GM18867 (cell line): Measurements from ENCODE around the gene GNG7.

Experiments
- ATAC-seq: cut with Tn5 transposase; IDR thresholded peaks from one replicate; pipeline ENCODE4 v1.9.1; 2021; ENCODE audit warnings: mild to moderate bottlenecking, moderate library complexity; ENCODE audit not compliant: unreplicated experiment

GNG7 gene

DNA sequence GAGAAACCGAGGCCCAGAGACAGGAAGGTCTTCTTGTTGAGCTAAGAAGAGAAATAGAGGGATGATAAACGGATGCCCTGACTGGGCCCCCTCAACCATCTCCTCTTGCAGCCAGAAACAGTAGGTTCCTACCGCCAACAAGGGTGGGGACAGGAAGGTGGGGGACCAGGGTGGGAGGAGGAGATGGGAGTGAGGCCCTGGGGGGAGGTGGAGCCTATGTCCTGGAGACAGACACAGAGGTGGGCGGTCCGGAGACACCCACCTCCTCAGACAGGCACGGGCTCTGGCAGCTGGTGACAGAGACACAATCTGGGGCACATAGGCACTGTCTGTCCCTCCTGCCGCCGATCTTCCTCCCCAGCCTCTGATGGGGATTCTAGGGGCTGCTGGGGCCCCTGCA is 209.6 kb downstream of the GNG7 start:
- ATAC-seq: no peak

DNA sequence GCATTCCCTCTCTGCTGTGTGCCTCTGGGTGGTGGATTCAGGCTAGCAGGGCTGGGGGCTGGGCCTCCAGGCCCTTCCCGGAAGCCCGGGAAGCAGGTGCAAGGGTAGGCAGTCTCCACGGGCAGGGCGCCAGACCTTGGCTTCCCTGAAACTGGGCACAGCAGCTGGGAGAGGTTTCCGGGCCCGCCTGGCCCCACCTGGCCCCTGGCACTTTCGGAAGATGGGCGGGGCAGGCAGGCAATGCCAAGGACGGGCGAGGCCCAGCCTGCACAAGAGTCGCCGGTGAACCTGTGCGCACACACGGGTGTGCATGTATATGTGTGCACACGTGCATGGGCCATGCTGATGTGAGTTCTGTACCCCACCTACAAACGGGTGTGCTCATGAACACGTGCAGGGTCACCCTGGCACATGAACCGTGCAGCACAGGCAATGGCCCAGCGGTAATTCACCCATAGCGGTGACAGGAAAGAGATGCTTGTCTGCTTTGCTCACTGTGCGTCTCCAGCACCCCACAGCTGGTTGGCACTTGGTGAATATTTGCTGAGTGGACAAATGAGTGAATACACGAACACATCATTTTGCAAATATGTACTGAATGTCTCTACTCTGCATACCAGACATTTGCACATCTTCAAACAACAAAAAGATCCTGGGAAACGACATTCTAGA is 211.2 kb downstream of the GNG7 start:
- no peak for ATAC-seq

DNA sequence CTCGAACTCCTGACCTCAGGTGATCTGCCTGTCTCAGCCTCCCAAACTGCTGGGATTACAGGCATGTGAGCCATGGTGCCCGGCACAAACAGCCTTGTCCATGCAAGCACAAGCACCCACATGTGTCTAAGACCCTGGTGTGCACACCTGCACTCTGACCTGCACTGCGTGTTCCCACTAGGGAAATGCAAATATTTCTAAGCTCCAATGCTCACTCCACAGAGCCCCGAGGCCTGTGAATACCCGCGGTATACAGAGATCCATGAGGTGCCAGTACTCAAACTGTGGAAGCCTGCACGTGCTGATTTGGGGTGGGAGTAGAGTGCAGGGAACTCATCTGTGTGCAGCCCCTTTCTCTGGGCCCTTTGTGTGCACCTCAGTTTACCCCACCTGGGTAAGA is 211.8 kb downstream of the GNG7 start:
- ATAC-seq: no peak

DNA sequence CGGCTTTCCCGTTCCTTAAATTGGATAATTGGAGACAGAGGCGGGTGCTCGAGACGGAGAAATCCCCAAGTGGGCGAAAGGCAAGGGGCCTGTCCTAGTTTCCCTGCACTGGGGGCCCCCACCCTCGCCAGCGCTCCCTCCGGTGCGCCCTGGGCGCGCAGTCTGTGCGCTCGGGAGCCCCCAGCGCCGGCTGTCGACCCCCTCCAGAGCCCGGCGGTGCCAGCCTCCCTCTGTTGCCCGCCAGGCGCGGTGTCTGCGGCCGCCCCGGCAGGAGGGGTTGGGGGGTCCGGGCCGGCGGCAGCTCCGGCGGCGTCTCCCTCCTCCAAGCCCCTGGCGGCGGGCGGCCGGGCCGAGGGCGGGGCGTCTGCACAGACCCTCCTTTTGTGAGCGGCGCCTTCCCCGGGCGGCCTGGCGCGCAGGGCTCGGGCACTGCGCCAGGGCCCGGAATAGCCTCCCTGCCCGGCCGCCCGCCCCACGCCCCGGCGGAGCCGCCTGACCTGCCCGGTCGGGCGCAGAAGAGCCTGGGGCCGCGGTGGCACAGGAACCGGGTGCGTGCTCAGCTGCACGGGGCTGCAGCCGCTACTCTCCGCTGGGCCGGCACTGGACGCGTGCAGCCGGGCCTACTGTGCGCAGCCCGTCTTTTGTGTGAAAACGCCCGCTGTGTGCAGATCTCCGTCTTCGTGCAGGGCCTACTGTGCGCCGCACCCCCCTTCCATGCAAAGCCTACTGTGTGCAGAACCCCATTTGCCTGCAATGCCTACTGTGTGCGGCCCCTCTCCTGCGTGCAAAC is 213.4 kb downstream of the GNG7 start:
- ATAC-seq: no peak

DNA sequence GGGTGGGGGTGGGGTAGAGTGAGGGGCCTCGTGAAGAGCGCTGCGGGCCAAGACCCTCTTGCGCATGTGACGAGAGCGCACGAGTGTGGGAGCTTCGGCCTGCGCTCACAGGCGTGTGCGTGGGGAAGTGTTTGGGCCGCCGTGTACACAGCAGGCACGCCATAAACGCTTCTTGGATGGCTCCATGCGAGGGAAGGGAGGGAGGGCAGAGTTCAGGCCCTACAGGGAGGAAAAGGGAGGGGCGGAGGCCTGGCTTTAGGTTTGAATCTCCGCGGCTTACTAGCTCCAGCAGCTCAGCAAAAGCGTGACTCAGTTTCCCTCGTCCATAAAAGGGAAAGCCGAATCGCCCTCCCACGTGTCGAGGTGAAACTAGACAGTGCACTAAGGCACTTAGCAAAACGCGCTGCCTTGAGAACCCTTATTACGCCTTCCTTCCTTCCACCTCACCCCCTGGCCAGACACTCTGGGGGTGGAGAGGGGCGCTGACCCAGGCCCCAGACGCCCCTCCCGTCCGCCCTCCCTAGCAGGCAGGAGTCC is 214.0 kb downstream of the GNG7 start:
- ATAC-seq: no peak

DNA sequence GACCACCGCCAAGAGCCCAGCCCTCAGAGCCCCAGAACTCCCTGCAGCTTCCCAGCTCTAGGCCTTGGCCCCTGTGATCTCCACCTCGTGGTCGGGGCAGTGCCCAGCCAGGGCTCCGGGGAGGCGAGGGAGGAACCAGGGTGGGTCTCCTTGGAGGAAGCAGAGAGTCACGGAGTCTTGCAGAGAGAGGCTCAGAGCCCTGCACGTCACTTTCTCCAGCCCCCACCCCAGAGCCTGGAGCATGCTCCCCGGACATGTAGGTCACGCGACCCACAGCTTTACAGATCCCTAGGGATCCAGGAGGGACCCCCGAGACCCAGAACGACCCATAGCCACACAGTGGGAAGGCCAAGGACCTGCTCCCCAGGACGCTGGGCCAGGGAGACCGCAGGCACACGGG is 214.7 kb downstream of the GNG7 start:
- ATAC-seq: no peak

DNA sequence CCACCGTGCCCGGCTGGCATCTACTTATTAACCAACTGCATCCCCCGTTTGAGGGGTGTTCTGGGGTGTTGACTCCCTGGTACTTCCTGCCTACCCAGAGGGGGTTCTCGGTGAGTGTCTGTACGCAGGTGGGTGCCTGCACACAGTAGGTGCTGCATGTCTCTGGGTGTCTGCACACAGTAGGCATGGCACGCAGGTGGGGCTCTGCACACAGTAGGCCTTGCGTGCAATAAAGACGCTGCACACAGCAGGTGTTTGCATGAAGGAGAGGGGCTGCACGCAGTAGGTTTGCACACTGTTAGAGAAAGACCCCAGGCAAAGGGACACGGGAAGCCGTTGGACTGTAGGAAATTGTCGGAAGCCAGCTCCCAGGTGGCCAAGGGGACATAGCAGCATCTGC is 215.4 kb downstream of the GNG7 start:
- ATAC-seq: no peak

DNA sequence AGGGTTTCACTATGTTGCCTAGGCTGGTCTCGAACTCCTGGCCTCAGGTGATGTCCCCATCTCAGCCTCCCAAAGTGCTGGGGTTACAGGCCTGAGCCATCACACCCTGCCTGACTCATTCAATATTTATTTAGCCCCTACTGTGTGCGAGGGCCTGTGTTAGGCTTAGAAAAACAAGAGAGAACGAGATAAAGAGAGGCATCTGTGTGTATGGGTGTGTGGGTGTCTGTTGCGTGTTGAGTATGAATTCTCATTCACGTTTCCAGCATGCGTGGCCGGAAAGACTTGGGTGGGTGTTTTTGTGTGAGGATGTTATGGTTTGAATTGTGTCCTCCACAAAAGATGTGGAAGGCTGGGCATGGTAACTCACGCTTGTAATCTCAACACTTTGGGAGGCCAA is 217.1 kb downstream of the GNG7 start:
- no peak for ATAC-seq

DNA sequence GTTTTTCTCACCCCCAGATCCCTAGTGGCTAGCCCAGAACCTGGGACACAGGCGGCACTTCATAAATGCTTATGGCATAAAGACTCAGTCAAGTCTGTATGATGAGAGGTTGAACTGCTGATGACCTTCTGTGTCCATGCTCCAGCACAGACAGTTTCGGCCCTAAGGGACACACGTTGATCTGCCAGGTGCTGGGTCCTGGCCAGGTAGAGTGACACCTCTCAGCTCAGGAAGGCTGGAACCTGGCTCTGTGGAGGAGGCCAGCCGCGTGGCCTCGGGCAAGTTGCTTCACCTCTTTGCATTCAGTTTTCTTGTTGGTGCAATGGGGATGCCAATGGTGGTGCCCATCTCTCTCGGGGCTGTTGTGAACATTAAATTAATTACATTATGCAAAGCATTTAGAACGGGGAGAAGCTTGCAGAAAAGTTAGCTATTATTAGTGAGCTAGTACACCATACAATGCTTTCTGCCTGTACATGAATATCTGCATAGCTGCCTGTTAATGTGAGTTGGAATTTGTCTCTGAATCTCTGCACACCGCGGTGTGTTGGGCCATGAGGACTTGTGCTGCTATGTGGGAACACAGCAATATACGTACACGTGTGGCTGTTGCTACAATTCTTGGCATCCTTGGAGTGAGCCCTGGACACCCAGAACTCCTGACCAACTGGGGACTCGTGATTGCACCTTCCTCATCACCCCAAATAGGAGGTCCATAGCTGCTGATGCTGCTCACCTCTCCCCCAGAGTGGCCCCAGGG is 218.1 kb downstream of the GNG7 start:
- no peak for ATAC-seq

DNA sequence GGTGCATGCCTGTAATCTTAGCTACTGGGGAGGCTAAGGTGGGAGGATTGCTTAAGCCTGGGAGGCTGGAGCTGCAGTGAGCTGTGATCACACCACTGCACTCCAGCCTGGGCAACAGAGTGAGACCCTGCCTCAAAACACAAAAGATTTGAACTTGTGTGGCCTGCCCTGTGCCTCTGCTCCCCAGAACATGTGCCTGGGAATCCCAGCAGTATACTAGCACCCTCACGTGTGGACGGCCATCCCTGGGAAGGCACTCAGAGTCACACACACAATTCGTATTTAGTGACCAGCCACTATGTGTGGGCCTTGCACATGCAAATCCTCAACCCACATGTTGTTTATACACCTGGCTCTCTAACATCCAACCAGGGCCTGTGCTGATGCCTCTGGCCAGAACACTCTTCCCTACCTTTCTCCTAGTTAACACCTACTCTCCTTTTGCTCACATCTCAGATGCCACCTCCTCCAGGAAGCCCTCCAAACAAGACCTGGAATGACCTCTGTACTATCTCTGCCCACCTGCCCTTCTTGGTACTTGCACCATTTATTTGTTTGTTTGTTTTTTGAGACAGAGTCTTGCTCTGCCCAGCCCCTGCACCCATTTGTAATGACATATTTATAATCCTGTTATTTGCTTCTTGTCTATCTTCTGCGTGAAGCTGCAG is 218.9 kb downstream of the GNG7 start:
- ATAC-seq: no peak

DNA sequence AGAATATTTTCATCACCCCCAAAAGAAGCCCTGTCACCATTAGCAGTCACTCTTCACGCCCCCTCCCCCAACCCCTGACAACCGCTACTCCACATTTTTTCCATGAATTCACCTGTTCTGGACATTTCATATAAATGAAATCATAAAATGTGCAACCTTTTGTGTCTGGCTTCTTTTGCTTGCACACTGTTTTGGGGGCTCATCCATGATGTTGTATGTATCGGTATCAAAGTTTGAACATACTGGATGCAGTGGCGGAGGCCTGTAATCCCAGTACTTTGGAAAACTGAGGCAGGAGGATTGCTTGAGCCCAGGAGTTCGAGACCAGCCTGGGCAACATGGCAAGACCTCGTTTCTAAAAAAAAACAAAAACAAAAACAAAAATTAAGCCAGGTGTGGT is 219.4 kb downstream of the GNG7 start:
- no peak for ATAC-seq

DNA sequence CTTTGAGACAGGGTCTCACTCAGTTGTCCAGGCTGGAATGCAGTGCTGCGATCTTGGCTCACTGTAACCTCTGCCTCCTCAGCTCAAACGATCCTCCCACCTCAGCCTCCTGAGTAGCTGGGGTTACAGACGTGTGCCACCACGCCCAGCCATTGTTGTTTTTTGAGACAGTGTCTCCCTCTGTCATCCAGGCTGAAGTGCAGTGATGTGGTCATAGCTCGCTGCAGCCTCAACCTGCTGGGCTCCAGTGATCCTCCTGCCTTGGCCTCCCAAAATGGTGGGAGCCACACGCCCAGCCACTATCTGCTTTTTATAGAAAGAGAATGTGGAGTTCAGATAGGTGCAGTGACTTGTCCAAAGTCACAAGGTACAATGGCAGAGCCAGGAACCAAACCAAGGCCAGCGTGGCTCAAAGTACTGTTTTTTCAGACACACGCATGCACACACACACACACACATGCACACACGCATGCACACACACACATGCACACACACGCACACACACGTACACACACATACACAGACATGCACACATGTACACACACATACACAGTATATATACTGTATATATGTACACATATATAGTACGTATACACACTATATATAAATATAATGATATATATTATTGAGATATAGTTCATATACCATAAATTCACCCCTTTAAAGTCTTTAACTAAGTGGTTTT is 220.0 kb downstream of the GNG7 start:
- ATAC-seq: no peak

DNA sequence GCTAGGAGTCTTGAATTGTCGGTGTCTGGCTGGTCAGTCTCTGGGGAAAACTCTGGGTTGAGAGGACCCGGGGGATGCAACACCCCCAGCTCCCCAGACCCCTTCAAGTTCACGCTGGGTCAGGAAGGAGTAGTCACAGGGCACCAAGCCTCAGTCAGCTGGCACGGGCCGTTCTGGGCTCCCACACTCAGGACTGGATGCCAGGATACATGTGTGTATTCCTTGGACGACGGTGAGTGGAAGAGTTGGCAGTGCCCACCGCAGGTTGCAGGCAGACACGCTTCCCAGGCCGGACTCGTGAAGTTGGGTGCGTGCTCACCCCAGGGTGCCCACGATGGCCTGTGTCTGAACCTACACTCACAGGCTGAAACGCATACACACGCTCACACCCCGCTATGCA is 221.0 kb downstream of the GNG7 start:
- no peak for ATAC-seq

DNA sequence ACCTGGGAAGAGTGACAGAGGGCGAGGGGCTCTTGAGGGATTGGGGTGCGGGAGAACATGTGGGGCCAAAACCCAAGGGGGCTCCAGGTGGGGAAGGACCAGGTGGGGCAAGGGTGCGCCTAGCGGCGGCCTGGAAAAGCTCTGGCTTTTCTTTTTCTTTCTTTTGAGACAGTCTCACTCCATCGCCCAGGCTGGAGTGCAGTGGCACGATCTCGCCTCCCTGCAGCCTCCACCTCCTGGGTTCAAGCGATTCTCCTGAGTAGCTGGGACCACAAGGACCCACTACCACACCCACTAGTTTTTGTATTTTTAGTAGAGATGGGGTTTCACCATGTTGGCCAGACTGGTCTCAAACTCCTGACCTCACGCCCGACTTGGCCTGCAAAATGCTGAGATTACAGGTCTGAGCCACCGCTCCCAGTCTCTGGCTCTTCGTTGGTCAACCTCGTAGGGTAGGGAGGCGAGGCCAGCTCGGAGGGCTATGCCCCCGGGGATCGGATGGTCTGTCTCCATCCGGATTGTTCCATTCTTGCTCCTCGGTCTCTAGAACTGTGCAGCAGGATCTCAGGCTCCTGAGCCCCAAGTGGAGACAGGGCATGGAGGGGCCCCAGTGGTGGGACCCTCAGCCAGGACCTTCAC is 222.8 kb downstream of the GNG7 start:
- ATAC-seq: no peak

DNA sequence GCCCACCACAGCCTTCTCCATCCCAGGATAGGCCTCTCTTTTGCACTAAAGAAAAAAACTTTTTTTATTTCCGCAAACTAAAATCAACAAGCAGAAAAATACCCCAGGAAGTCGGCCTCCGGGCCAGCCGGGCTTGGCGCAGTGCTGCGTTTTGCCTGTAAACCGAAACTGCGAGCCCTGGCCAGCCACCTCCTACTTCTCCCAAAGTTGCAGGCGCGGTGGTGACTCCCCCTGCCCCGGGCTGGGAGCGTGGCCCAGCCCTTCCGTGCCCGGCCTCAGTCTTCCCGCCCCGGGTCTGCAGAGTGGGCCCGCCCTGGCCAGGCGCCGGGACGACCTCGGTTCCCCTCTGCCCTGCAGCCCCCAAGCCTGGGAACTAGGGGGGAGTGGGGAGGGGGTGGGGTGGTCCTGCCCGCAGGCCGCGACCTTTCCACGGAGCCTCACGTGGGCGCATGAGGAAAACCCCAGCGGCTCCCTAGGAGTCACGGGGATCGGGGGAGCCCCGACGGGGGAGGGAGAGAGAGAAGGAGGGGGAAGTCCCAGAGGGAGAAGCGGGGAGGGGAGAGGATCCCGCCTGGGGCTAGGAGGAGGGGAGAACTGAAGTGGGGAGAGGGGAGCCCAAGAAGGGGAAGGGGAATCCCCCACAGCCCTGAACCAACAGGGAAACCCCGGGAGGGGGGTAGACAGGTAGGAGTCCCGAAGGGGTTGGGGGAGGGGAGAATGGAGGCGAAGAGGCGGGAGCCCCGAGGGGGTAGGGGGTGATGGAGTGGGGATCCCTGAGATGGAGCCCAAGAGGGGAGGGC is 223.5 kb downstream of the GNG7 start:
- ATAC-seq: no peak

DNA sequence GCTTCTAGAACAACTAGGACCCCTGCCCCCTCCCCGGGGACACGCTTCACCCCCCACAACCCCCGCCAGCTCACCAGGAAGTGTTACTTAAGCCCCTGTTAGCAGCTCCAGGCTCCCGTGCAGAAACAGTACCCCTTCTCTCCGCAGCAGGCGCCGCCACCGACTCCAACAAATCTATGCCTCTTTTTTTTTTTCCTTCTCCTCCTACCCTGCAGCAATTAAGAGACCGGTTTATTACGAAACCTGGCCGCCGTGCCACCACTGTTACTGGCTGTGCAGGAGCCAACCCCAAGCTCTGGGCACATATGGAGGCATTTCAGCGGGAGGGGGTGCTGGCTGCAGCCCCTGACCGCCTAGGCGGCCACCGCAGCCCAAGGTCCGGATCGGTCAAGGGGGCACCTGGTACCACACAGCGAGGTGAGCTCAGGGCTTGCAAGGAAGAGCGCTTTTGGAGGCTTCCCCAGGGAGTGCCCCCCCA is 224.2 kb downstream of the GNG7 start:
- ATAC-seq: no peak

DNA sequence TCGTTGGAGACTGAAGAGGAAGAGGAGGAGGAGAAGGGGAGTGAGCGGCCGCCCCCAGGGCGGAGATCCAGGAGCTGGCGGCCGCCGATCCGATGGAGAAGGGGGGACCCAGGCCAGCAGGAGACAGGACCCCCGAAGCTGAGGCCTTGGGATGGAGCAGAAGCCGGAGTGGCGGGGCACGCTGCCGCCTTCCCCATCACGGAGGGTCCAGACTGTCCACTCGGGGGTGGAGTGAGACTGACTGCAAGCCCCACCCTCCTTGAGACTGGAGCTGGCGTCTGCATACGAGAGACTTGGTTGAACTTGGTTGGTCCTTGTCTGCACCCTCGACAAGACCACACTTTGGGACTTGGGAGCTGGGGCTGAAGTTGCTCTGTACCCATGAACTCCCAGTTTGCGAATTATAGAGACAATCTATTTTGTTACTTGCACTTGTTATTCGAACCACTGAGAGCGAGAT is 224.7 kb downstream of the GNG7 start:
- ATAC-seq: no peak

DNA sequence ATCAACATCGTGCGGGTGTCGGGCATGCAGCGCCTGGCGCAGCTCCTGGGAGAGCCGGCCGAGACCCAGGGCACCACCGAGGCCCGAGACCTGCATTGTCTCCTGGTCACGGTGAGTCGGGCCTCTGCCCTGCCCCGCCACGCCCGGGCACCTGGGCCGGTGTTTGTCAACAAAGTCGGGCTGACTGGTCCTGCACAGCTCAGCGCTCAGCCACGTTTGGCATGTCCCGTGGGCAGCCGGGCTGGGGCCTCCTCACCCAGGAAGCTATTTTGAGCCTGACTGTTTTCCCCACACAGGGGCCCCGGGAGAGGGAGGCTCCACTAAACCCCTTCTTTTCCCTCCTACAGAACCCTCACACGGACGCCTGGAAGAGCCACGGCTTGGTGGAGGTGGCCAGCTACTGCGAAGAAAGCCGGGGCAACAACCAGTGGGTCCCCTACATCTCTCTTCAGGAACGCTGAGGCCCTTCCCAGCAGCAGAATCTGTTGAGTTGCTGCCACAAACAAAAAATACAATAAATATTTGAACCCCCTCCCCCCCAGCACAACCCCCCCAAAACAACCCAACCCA is 225.3 kb downstream of the GNG7 start:
- ATAC-seq: no peak
